HG02870 (cell line): ENCODE results near the gene OR6V1.
"Not testable (repeated sequence)": the region's sequence is repeated elsewhere in the genome, so short reads cannot be mapped to it uniquely, and the experiment has no call there.

Source experiments
- ATAC-seq: cut with Tn5 transposase; IDR thresholded peaks from one replicate; pipeline ENCODE4 v1.9.1; 2021; ENCODE audit warnings: mild to moderate bottlenecking, moderate library complexity; ENCODE audit not compliant: unreplicated experiment

OR6V1 gene

GRCh38 chr7:143042790-143043271 lies 9.3 kb upstream of the OR6V1 start:
- no peak for ATAC-seq

- ATAC-seq: peak; percentile 61
Observed at GRCh38 chr7:143043391-143043790, 8.8 kb upstream of the OR6V1 start.

- no peak for ATAC-seq
Observed at GRCh38 chr7:143046426-143046851, 5.7 kb upstream of the OR6V1 start.

GRCh38 chr7:143047326-143047725 lies 4.8 kb upstream of the OR6V1 start:
- ATAC-seq: no peak

- ATAC-seq: no peak
Observed at GRCh38 chr7:143048827-143049226, 3.3 kb upstream of the OR6V1 start.

GRCh38 chr7:143049362-143049761 lies 2.8 kb upstream of the OR6V1 start:
- no peak for ATAC-seq

GRCh38 chr7:143050931-143051330 lies 1.2 kb upstream of the OR6V1 start:
- no peak for ATAC-seq

- ATAC-seq: no peak
Observed at GRCh38 chr7:143054621-143055020, 2.5 kb downstream of the OR6V1 start.

GRCh38 chr7:143055754-143056153 lies 3.6 kb downstream of the OR6V1 start:
- ATAC-seq: no peak

- ATAC-seq: no peak
Observed at GRCh38 chr7:143063741-143064140, 11.6 kb downstream of the OR6V1 start.

GRCh38 chr7:143068446-143068845 lies 16.3 kb downstream of the OR6V1 start:
- no peak for ATAC-seq

- no peak for ATAC-seq
Observed at GRCh38 chr7:143069912-143070500, 17.9 kb downstream of the OR6V1 start.

GRCh38 chr7:143073556-143073955 lies 21.4 kb downstream of the OR6V1 start:
- ATAC-seq: no peak

GRCh38 chr7:143074141-143074540 lies 22.0 kb downstream of the OR6V1 start:
- no peak for ATAC-seq

GRCh38 chr7:143085109-143085508 lies 33.0 kb downstream of the OR6V1 start:
- no peak for ATAC-seq

- not testable (repeated sequence) for ATAC-seq
Observed at GRCh38 chr7:143085610-143086009, 33.5 kb downstream of the OR6V1 start.

- ATAC-seq: not testable (repeated sequence)
Observed at GRCh38 chr7:143088549-143089231, 36.5 kb downstream of the OR6V1 start.

- no peak for ATAC-seq
Observed at GRCh38 chr7:143096146-143096545, 44.0 kb downstream of the OR6V1 start.

GRCh38 chr7:143099579-143099978 lies 47.4 kb downstream of the OR6V1 start:
- ATAC-seq: not testable (repeated sequence)
